Measurements from ENCODE around the gene SMARCAL1.

The SMARCAL1 gene

DNA sequence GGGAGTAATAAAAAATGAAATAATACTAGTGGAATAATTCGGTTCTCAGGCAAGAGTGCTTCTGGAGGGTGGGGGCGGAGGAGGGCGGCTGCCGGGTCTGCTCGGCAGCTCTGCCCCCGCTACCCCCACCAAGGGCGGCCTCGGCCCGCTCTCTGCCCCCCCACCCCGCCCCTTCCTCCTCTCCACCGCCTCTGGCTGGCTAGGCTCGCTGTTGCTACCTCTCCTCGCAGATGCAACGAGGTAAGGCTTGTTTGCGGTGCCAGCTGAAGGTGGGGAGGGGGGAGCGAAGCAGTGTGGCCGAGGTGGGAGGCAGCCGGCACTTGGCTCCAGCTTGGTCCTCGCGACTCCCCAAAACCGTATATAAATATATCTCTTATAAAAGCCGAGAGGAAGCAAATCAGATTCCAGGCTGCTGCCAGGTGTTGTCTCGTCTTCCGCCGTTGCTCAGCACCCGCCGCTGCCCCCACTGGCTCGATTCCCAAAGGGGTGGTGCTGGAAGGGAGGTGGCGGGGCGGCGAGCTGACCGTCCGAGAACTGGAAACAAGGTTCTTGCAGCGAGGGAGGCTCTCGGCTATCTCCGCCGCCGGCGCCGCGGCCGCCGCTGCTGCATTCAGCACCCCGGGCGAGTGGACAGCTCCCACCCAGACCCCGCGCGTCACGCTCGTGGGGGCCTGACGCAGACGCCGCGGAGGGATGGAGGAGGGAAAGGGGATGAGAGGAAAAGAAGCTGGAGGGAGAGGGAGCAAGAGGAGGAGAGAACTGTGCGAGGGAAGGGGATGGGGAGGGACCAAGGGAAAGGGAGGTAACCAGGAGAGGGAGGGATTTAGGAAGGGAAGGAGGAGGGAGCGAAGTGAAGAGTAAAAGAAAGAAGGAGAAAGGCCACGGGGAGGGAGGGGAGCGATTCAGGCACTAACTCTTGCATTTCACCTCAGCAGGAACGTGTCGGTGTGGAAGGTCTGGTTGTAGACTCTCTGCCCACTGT lies 40.3 kb upstream of the SMARCAL1 start, which contains the start of gene MARCHF4:
Gene MARCHF4 (minus strand): TSS at position 763 of the 982 bp plus-strand sequence. CDS start 2,223 bp downstream, outside the sequence.
- ChIA-PET CTCF (interaction anchor here (0.6 to 1.3 kb wide), 3 partner anchors 8 to 194 kb away, joined by 3 to 5 read pairs (median 4); no protein-coding TSS in a partner anchor), POLR2A (interaction anchor here (0.7 to 1.2 kb wide), 3 partner anchors 9 to 293 kb away, joined by 3 to 5 read pairs (median 5); no protein-coding TSS in a partner anchor)
- no peak within 1 kb of the TSS for H3K27ac ChIP-seq (ENCODE audit: extremely low read depth, low read depth, low read length)
- TF ChIP-seq ZNF2 (tag by site-specific recombination; IDR thresholded peaks at IDR 0.05) (peak; percentile 81), ZNF214 (tag by site-specific recombination; IDR thresholded peaks at IDR 0.05; ENCODE audit: borderline replicate concordance) (no peak), ZFP41 (tag by site-specific recombination; IDR thresholded peaks at IDR 0.05; ENCODE audit: borderline replicate concordance) (no peak), ZNF174 (tag by site-specific recombination; IDR thresholded peaks at IDR 0.05) (no peak), ZNF843 (tag by site-specific recombination; IDR thresholded peaks at IDR 0.05) (no peak), KLF1 (tag by site-specific recombination; IDR thresholded peaks at IDR 0.05) (peak; percentile 53; the same call in 1 of the 2 replicates), YY1 (tag by site-specific recombination; IDR thresholded peaks at IDR 0.05) (no peak), ZNF514 (tag by site-specific recombination; IDR thresholded peaks at IDR 0.05) (no peak), MYNN (tag by site-specific recombination; IDR thresholded peaks at IDR 0.05; ENCODE audit: borderline replicate concordance) (no peak), MEIS1 (CRISPR knock-in tag; IDR thresholded peaks at IDR 0.05; ENCODE audit: borderline replicate concordance) (no peak), ZNF501 (tag by site-specific recombination; IDR thresholded peaks at IDR 0.05) (peak; percentile 83; the same call in 1 of the 2 replicates), ZNF658 (tag by site-specific recombination; IDR thresholded peaks at IDR 0.05) (no peak), ZFP69B (tag by site-specific recombination; IDR thresholded peaks at IDR 0.05) (peak; percentile 71), TRIM28 (IDR thresholded peaks at IDR 0.05; ENCODE audit: borderline replicate concordance, low read length) (no peak), ZNF350 (tag by site-specific recombination; IDR thresholded peaks at IDR 0.05) (no peak), ZNF521 (tag by site-specific recombination; IDR thresholded peaks at IDR 0.05) (no peak), ZNF133 (tag by site-specific recombination; IDR thresholded peaks at IDR 0.05) (no peak), ZNF544 (tag by site-specific recombination; IDR thresholded peaks at IDR 0.05) (no peak), EGR2 (tag by site-specific recombination; IDR thresholded peaks at IDR 0.05; ENCODE audit: low read depth) (0 out of 2 replicates have a peak, but pooled peaks have one; percentile 14)
- TF ChIP-seq, protein P1, sequence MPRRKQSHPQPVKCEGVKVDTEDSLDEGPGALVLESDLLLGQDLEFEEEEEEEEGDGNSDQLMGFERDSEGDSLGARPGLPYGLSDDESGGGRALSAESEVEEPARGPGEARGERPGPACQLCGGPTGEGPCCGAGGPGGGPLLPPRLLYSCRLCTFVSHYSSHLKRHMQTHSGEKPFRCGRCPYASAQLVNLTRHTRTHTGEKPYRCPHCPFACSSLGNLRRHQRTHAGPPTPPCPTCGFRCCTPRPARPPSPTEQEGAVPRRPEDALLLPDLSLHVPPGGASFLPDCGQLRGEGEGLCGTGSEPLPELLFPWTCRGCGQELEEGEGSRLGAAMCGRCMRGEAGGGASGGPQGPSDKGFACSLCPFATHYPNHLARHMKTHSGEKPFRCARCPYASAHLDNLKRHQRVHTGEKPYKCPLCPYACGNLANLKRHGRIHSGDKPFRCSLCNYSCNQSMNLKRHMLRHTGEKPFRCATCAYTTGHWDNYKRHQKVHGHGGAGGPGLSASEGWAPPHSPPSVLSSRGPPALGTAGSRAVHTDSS (tag by site-specific recombination; IDR thresholded peaks at IDR 0.05), result no peak
- TF ChIP-seq, protein P2, sequence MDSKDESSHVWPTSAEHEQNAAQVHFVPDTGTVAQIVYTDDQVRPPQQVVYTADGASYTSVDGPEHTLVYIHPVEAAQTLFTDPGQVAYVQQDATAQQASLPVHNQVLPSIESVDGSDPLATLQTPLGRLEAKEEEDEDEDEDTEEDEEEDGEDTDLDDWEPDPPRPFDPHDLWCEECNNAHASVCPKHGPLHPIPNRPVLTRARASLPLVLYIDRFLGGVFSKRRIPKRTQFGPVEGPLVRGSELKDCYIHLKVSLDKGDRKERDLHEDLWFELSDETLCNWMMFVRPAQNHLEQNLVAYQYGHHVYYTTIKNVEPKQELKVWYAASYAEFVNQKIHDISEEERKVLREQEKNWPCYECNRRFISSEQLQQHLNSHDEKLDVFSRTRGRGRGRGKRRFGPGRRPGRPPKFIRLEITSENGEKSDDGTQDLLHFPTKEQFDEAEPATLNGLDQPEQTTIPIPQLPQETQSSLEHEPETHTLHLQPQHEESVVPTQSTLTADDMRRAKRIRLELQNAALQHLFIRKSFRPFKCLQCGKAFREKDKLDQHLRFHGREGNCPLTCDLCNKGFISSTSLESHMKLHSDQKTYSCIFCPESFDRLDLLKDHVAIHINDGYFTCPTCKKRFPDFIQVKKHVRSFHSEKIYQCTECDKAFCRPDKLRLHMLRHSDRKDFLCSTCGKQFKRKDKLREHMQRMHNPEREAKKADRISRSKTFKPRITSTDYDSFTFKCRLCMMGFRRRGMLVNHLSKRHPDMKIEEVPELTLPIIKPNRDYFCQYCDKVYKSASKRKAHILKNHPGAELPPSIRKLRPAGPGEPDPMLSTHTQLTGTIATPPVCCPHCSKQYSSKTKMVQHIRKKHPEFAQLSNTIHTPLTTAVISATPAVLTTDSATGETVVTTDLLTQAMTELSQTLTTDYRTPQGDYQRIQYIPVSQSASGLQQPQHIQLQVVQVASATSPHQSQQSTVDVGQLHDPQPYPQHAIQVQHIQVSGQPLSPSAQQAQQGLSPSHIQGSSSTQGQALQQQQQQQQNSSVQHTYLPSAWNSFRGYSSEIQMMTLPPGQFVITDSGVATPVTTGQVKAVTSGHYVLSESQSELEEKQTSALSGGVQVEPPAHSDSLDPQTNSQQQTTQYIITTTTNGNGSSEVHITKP (tag by site-specific recombination; IDR thresholded peaks at IDR 0.05), result peak; percentile 43; the same call in 1 of the 2 replicates
- TF ChIP-seq, protein P3, sequence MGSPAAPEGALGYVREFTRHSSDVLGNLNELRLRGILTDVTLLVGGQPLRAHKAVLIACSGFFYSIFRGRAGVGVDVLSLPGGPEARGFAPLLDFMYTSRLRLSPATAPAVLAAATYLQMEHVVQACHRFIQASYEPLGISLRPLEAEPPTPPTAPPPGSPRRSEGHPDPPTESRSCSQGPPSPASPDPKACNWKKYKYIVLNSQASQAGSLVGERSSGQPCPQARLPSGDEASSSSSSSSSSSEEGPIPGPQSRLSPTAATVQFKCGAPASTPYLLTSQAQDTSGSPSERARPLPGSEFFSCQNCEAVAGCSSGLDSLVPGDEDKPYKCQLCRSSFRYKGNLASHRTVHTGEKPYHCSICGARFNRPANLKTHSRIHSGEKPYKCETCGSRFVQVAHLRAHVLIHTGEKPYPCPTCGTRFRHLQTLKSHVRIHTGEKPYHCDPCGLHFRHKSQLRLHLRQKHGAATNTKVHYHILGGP (tag by site-specific recombination; IDR thresholded peaks at IDR 0.05), result no peak
- TF ChIP-seq, protein P4, sequence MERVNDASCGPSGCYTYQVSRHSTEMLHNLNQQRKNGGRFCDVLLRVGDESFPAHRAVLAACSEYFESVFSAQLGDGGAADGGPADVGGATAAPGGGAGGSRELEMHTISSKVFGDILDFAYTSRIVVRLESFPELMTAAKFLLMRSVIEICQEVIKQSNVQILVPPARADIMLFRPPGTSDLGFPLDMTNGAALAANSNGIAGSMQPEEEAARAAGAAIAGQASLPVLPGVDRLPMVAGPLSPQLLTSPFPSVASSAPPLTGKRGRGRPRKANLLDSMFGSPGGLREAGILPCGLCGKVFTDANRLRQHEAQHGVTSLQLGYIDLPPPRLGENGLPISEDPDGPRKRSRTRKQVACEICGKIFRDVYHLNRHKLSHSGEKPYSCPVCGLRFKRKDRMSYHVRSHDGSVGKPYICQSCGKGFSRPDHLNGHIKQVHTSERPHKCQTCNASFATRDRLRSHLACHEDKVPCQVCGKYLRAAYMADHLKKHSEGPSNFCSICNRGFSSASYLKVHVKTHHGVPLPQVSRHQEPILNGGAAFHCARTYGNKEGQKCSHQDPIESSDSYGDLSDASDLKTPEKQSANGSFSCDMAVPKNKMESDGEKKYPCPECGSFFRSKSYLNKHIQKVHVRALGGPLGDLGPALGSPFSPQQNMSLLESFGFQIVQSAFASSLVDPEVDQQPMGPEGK (tag by site-specific recombination; IDR thresholded peaks at IDR 0.05), result peak; percentile 90
- TF ChIP-seq, protein P5, sequence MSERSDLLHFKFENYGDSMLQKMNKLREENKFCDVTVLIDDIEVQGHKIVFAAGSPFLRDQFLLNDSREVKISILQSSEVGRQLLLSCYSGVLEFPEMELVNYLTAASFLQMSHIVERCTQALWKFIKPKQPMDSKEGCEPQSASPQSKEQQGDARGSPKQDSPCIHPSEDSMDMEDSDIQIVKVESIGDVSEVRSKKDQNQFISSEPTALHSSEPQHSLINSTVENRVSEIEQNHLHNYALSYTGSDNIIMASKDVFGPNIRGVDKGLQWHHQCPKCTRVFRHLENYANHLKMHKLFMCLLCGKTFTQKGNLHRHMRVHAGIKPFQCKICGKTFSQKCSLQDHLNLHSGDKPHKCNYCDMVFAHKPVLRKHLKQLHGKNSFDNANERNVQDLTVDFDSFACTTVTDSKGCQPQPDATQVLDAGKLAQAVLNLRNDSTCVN (tag by site-specific recombination; optimal IDR thresholded peaks at IDR 0.05), result peak; percentile 74
- TF ChIP-seq, protein P6, sequence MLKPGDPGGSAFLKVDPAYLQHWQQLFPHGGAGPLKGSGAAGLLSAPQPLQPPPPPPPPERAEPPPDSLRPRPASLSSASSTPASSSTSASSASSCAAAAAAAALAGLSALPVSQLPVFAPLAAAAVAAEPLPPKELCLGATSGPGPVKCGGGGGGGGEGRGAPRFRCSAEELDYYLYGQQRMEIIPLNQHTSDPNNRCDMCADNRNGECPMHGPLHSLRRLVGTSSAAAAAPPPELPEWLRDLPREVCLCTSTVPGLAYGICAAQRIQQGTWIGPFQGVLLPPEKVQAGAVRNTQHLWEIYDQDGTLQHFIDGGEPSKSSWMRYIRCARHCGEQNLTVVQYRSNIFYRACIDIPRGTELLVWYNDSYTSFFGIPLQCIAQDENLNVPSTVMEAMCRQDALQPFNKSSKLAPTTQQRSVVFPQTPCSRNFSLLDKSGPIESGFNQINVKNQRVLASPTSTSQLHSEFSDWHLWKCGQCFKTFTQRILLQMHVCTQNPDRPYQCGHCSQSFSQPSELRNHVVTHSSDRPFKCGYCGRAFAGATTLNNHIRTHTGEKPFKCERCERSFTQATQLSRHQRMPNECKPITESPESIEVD (tag by site-specific recombination; IDR thresholded peaks at IDR 0.05), result no peak

More for the DNA sequence above, 40.3 kb upstream of the SMARCAL1 start, which contains the start of gene MARCHF4:
- Histone ChIP-seq H3K36me3 (ENCODE audit: control insufficient read depth in 2 of 2, insufficient read depth in 1 of 2, low read length in 2 of 2) (no peaks in the 10 kb centered on the region), H3K4me1 (ENCODE audit: control insufficient read depth, insufficient read depth, low read length) (no peaks in the 10 kb centered on the region; the same call in 1 of the 2 replicates), H3K4me3 (ENCODE audit: low read depth, low read length) (peak within 1 kb of the TSS; percentile 33), H3K9me3 (ENCODE audit: control insufficient read depth, insufficient read depth, low read depth, low read length) (no peaks in the 10 kb centered on the region)

All from HEK293 (cell line).